Endodermal cell (in vitro differentiated cells): ENCODE results near the gene ACKR3. TPM values are rescaled to one million over a fixed set of nuclear protein-coding genes. Genes with fewer than 3 reads are reported as not detected.

ENCODE experiments used
- DNase-seq: peaks from one replicate; pipeline ENCODE4 v3.0.0-alpha.2; 2017
- H3K27ac ChIP-seq: 2 replicates; pipeline ENCODE4 v1.5.1; 2013; ENCODE audit warnings: mild to moderate bottlenecking, low read depth, low read length, moderate library complexity
- H3K27me3 ChIP-seq: 2 replicates; pipeline ENCODE4 v1.6.1; 2013; ENCODE audit warnings: mild to moderate bottlenecking, low read length, moderate library complexity; ENCODE audit not compliant: insufficient read depth, control insufficient read depth, poor library complexity, severe bottlenecking
- H3K36me3 ChIP-seq: 2 replicates; pipeline ENCODE4 v1.7.0; 2013; ENCODE audit warnings: mild to moderate bottlenecking, low read length, moderate library complexity; ENCODE audit not compliant: control insufficient read depth, insufficient read depth
- H3K4me1 ChIP-seq: one replicate; pipeline ENCODE4 v1.7.0; 2013; ENCODE audit warnings: low read length; ENCODE audit not compliant: control insufficient read depth, insufficient read depth
- H3K4me3 ChIP-seq: 2 replicates; pipeline ENCODE4 v1.5.1; 2013; ENCODE audit warnings: mild to moderate bottlenecking, low read length, moderate library complexity
- H3K9ac ChIP-seq: 2 replicates; pipeline ENCODE4 v1.6.1; 2013; ENCODE audit warnings: mild to moderate bottlenecking, low read length, moderate library complexity; ENCODE audit not compliant: poor library complexity, severe bottlenecking; ENCODE audit errors: extremely low read depth
- H3K9me3 ChIP-seq: 2 replicates; pipeline ENCODE4 v1.6.1; 2013; ENCODE audit warnings: mild to moderate bottlenecking, low read length, moderate library complexity; ENCODE audit not compliant: control insufficient read depth
- H3K27ac Mint-ChIP-seq: 2 replicates; pipeline ENCODE4 v1.8.0; 2020; ENCODE audit warnings: mixed read lengths
- H3K27me3 Mint-ChIP-seq: 2 replicates; pipeline ENCODE4 v1.8.0; 2021; ENCODE audit warnings: mild to moderate bottlenecking, mixed read lengths; ENCODE audit not compliant: insufficient read depth
- H3K36me3 Mint-ChIP-seq: 2 replicates; pipeline ENCODE4 v1.8.0; 2020; ENCODE audit warnings: low read depth, mixed read lengths
- H3K4me1 Mint-ChIP-seq: 2 replicates; pipeline ENCODE4 v1.8.0; 2020; ENCODE audit warnings: mixed read lengths
- H3K4me3 Mint-ChIP-seq: 2 replicates; pipeline ENCODE4 v1.8.0; 2020; ENCODE audit warnings: mild to moderate bottlenecking, moderate library complexity, mixed read lengths
- H3K9me3 Mint-ChIP-seq: 2 replicates; pipeline ENCODE4 v1.8.0; 2020; ENCODE audit warnings: mild to moderate bottlenecking, mixed read lengths
- WGBS, 2 experiments: methylation state at CpG; one replicate each; pipeline versions ENCODE4 v1.1.5 to v1.1.7; 2013; ENCODE audit warnings: missing lambda C conversion rate in 2 of 2, mixed read lengths in 1 of 2; ENCODE audit not compliant: insufficient coverage in 1 of 2, insufficient read length in 1 of 2; 5-methylcytosine and 5-hydroxymethylcytosine counted together
- total RNA-seq, 2 donors: library from RNA; stranded (reverse); fragmentation: NEBNext Ultra II Directional in 1 of 2; extraction: Animal tissue kit (Norgen Biotek cat#: 25700) in 1 of 2; gene quantifications; 2 replicates in 1 of 2; 3 replicates in 1 of 2; pipeline ENCODE4 v1.2.1, GENCODE V29; 2021
- TF ChIP-seq, protein P1 (sequence below): fragments of 200-600 bp; sonication (generic); conservative IDR thresholded peaks from 2 replicates; pipeline ENCODE4 v1.5.0; 2021; ENCODE audit warnings: antibody characterized with exemption, mild to moderate bottlenecking

ACKR3 gene
- total RNA-seq, 2 donors from 2014 or later = 76.9 to 110 TPM

GRCh38 chr2:236574000-236574399 is 4.4 kb downstream of the ACKR3 start:
- Histone ChIP-seq H3K9me3 (no peaks in the 10 kb centered on the region), H3K36me3 (peaks cover 85% of the 10 kb centered on the region), H3K27me3 (no peaks in the 10 kb centered on the region), H3K4me1 (peaks cover 43% of the 10 kb centered on the region), H3K4me3 (peak overlapping the region; percentile 93), H3K27ac (no peak overlapping the region), H3K9ac (peak overlapping the region; percentile 98)
- Mint-ChIP-seq H3K4me1 (peaks cover 81% of the 10 kb centered on the region), H3K9me3 (no peaks in the 10 kb centered on the region), H3K4me3 (peak overlapping the region; percentile 78), H3K27ac (peak overlapping the region; percentile 76), H3K27me3 (peaks cover 3% of the 10 kb centered on the region), H3K36me3 (peaks cover 50% of the 10 kb centered on the region)
- TF ChIP-seq, protein P1, sequence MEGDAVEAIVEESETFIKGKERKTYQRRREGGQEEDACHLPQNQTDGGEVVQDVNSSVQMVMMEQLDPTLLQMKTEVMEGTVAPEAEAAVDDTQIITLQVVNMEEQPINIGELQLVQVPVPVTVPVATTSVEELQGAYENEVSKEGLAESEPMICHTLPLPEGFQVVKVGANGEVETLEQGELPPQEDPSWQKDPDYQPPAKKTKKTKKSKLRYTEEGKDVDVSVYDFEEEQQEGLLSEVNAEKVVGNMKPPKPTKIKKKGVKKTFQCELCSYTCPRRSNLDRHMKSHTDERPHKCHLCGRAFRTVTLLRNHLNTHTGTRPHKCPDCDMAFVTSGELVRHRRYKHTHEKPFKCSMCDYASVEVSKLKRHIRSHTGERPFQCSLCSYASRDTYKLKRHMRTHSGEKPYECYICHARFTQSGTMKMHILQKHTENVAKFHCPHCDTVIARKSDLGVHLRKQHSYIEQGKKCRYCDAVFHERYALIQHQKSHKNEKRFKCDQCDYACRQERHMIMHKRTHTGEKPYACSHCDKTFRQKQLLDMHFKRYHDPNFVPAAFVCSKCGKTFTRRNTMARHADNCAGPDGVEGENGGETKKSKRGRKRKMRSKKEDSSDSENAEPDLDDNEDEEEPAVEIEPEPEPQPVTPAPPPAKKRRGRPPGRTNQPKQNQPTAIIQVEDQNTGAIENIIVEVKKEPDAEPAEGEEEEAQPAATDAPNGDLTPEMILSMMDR = no peak
- peak; percentile 38 for DNase-seq
- WGBS, 2 experiments = 94 to 100% methylated on average over 1 to 14 of the region's 14 CpGs

- Mint-ChIP-seq H3K4me1 (peaks cover 82% of the 10 kb centered on the region), H3K27me3 (peaks cover 3% of the 10 kb centered on the region), H3K9me3 (no peaks in the 10 kb centered on the region), H3K27ac (peak overlapping the region; percentile 76), H3K36me3 (peaks cover 54% of the 10 kb centered on the region), H3K4me3 (peak overlapping the region; percentile 78)
- Histone ChIP-seq H3K27ac (no peak overlapping the region), H3K9ac (peak overlapping the region; percentile 98), H3K4me1 (peaks cover 43% of the 10 kb centered on the region), H3K27me3 (no peaks in the 10 kb centered on the region), H3K36me3 (peaks cover 91% of the 10 kb centered on the region), H3K9me3 (no peaks in the 10 kb centered on the region), H3K4me3 (peak overlapping the region; percentile 93)
- TF ChIP-seq, protein P1 = no peak
- DNase-seq = peak; percentile 48
- 80 to 89% methylated on average over 11 to 18 of the region's 18 CpGs for WGBS, 2 experiments
These were observed 5.0 kb downstream of the ACKR3 start for GRCh38 chr2:236574424-236575145.

- peak overlapping the region; percentile 9 for H3K4me3 Mint-ChIP-seq
- H3K36me3 Mint-ChIP-seq = peaks cover 61% of the 10 kb centered on the region
- H3K9ac ChIP-seq = peak overlapping the region; percentile 17
- no peaks in the 10 kb centered on the region for H3K9me3 ChIP-seq
- peaks cover 98% of the 10 kb centered on the region for H3K36me3 ChIP-seq
- DNase-seq = peak; percentile 14
- peaks cover 80% of the 10 kb centered on the region for H3K4me1 Mint-ChIP-seq
- peak overlapping the region; percentile 93 for H3K4me3 ChIP-seq
- H3K27ac ChIP-seq = no peak overlapping the region
- peak overlapping the region; percentile 46 for H3K27ac Mint-ChIP-seq
- peaks cover 3% of the 10 kb centered on the region for H3K27me3 Mint-ChIP-seq
- TF ChIP-seq, protein P1 = no peak
- H3K9me3 Mint-ChIP-seq = no peaks in the 10 kb centered on the region
- peaks cover 43% of the 10 kb centered on the region for H3K4me1 ChIP-seq
- WGBS, 2 experiments = 93 to 99% methylated on average over 7 to 10 of the region's 11 CpGs
- H3K27me3 ChIP-seq = no peaks in the 10 kb centered on the region
These were observed 5.9 kb downstream of the ACKR3 start for GRCh38 chr2:236575510-236575909.
